ENCODE measurements around the gene SDS. TPM values are rescaled to one million over a fixed set of nuclear protein-coding genes. Genes with fewer than 3 reads are reported as not detected.
A peak's percentile ranks its signal among the peaks of the same experiment; 100 is the strongest.

The SDS gene
- total and polyA plus RNA-seq, 2 donors (not counting 1 experiment from before 2014, with no cell fraction given) = 0.09 TPM; not detected in 1

DNA sequence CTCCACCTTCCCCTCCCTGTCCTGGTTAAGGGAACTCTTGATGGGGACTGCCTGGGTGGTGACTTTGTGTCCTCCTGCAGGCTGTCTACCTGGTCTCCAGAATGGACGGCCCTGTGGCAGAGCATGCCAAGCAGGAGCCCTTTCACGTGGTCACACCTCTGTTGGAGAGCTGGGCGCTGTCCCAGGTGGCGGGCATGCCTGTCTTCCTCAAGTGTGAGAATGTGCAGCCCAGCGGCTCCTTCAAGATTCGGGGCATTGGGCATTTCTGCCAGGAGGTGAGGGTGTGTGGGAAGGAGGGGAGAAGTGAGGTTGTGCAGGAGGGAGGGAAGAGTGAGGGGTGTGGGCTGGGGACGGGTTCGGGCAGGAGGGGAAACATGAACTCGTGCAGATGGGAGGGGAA lies 24.2 kb upstream of the SDS start:
- ATAC-seq (ENCODE audit: low read depth) (no peak), DNase-seq (no peak)
- H3K4me1 Mint-ChIP-seq = peaks cover 10% of the 10 kb centered on the region
- Histone ChIP-seq H3K9me3 (ENCODE audit: control extremely low read depth in 1 of 3, control insufficient read depth in 2 of 3, insufficient read depth in 1 of 3, low read length in 2 of 3) (peaks cover 0 to 15% (median 0%) of the 10 kb centered on the region in 3 donors), H3K36me3 (replicated peaks in 1 of 2; ENCODE audit: control extremely low read depth in 1 of 2, control insufficient read depth in 1 of 2, extremely low read depth in 1 of 2, insufficient read depth in 2 of 2, low read length in 1 of 2) (no peaks in the 10 kb centered on the region), H3K79me2 (ENCODE audit: control insufficient read depth, insufficient read depth, low read length) (no peaks in the 10 kb centered on the region), H3K9ac (ENCODE audit: low read length) (no peak overlapping the region), H3K4me3 (ENCODE audit: control extremely low read depth in 1 of 5, extremely low read depth in 1 of 5, insufficient read depth in 1 of 5, low read depth in 2 of 5, low read length in 4 of 5) (no peak overlapping the region), H3K27me3 (replicated peaks in 1 of 4; ENCODE audit: control extremely low read depth in 1 of 4, control insufficient read depth in 3 of 4, insufficient read depth in 4 of 4, low read length in 3 of 4) (peaks cover 0 to 32% (median 17%) of the 10 kb centered on the region in 4 experiments), H2AFZ (ENCODE audit: insufficient read depth, low read depth, low read length, poor library complexity, severe bottlenecking) (no peak overlapping the region), H3K4me2 (replicated peaks; ENCODE audit: low read depth, low read length, poor library complexity, severe bottlenecking) (no peak overlapping the region), H3K27ac (ENCODE audit: low read length in 2 of 2) (no peak overlapping the region), H4K20me1 (ENCODE audit: control insufficient read depth, insufficient read depth, low read length, poor library complexity, severe bottlenecking) (no peaks in the 10 kb centered on the region), H3K4me1 (ENCODE audit: control insufficient read depth in 2 of 2, insufficient read depth in 2 of 2, low read length in 2 of 2) (peaks cover 0 to 6% of the 10 kb centered on the region in 2 donors)
- peaks cover 7% of the 10 kb centered on the region for H3K9me3 Mint-ChIP-seq (ENCODE audit: insufficient read depth)
- intact Hi-C loops (cut with micrococcal nuclease) = loop anchor here (5.0 kb wide), 1 partner anchor 231 kb away; no protein-coding TSS in a partner anchor
- no peak overlapping the region for H3K4me3 Mint-ChIP-seq
- no peak for TF ChIP-seq EZH2 (IDR thresholded peaks at IDR 0.05; ENCODE audit: borderline replicate concordance, insufficient read depth, low read depth, low read length, poor library complexity, severe bottlenecking)
- TF ChIP-seq, protein P1, sequence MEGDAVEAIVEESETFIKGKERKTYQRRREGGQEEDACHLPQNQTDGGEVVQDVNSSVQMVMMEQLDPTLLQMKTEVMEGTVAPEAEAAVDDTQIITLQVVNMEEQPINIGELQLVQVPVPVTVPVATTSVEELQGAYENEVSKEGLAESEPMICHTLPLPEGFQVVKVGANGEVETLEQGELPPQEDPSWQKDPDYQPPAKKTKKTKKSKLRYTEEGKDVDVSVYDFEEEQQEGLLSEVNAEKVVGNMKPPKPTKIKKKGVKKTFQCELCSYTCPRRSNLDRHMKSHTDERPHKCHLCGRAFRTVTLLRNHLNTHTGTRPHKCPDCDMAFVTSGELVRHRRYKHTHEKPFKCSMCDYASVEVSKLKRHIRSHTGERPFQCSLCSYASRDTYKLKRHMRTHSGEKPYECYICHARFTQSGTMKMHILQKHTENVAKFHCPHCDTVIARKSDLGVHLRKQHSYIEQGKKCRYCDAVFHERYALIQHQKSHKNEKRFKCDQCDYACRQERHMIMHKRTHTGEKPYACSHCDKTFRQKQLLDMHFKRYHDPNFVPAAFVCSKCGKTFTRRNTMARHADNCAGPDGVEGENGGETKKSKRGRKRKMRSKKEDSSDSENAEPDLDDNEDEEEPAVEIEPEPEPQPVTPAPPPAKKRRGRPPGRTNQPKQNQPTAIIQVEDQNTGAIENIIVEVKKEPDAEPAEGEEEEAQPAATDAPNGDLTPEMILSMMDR (IDR thresholded peaks at IDR 0.05) = no peak
- CTCF ChIA-PET = no interaction called here
- POLR2A ChIA-PET = no interaction called here
- H3K27me3 Mint-ChIP-seq = peaks cover 43% of the 10 kb centered on the region
- WGBS (ENCODE audit: insufficient coverage) = 87% methylated on average over 9 of the region's 9 CpGs
- no peak overlapping the region for H3K27ac Mint-ChIP-seq

DNA sequence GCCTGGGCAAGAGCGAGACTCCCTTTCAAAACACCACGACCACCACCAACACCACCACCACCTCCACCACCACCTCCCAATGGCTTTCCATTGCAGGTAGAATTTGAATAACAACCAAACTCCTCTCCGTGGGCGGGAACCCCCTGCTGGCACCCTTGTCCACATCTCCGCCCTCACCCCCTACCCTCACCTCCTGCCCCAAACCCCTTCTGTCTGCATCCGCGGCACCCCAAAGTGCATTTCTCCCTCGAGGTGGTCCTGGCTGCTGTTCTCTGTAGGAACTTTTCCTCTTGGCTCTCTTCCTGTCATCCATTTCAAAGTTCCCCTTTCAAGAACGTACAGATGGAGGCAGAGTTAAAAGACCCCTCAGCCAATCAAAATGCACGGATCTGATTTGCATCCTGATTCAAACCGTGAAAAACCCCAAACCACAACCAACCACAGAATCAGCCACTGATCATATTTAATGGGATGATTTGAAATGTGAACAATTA lies 22.3 kb upstream of the SDS start:
- Histone ChIP-seq H3K9me3 (ENCODE audit: control extremely low read depth in 1 of 3, control insufficient read depth in 2 of 3, insufficient read depth in 1 of 3, low read length in 2 of 3) (peaks cover 0 to 15% (median 0%) of the 10 kb centered on the region in 3 donors), H3K4me2 (replicated peaks; ENCODE audit: low read depth, low read length, poor library complexity, severe bottlenecking) (no peak overlapping the region), H4K20me1 (ENCODE audit: control insufficient read depth, insufficient read depth, low read length, poor library complexity, severe bottlenecking) (no peaks in the 10 kb centered on the region), H3K27ac (ENCODE audit: low read length in 2 of 2) (no peak overlapping the region), H3K9ac (ENCODE audit: low read length) (no peak overlapping the region), H3K4me1 (ENCODE audit: control insufficient read depth in 2 of 2, insufficient read depth in 2 of 2, low read length in 2 of 2) (peaks cover 10 to 18% of the 10 kb centered on the region in 2 donors), H2AFZ (ENCODE audit: insufficient read depth, low read depth, low read length, poor library complexity, severe bottlenecking) (no peak overlapping the region), H3K4me3 (ENCODE audit: control extremely low read depth in 1 of 5, extremely low read depth in 1 of 5, insufficient read depth in 1 of 5, low read depth in 2 of 5, low read length in 4 of 5) (no peak overlapping the region), H3K27me3 (replicated peaks in 1 of 4; ENCODE audit: control extremely low read depth in 1 of 4, control insufficient read depth in 3 of 4, insufficient read depth in 4 of 4, low read length in 3 of 4) (peaks cover 0 to 33% (median 19%) of the 10 kb centered on the region in 4 experiments), H3K36me3 (replicated peaks in 1 of 2; ENCODE audit: control extremely low read depth in 1 of 2, control insufficient read depth in 1 of 2, extremely low read depth in 1 of 2, insufficient read depth in 2 of 2, low read length in 1 of 2) (no peaks in the 10 kb centered on the region), H3K79me2 (ENCODE audit: control insufficient read depth, insufficient read depth, low read length) (no peaks in the 10 kb centered on the region)
- peaks cover 39% of the 10 kb centered on the region for H3K27me3 Mint-ChIP-seq
- ATAC-seq (ENCODE audit: low read depth) (no peak), DNase-seq (peak; percentile 40)
- peaks cover 7% of the 10 kb centered on the region for H3K9me3 Mint-ChIP-seq (ENCODE audit: insufficient read depth)
- ChIA-PET POLR2A (no interaction called here), CTCF (interaction anchor here (0.7 to 1.4 kb wide), 13 partner anchors 12 to 375 kb away, joined by 3 to 6 read pairs (median 3); no protein-coding TSS in a partner anchor)
- intact Hi-C loops (cut with micrococcal nuclease) = loop anchor here (5.0 kb wide), 1 partner anchor 229 kb away; no protein-coding TSS in a partner anchor
- H3K4me1 Mint-ChIP-seq = peaks cover 20% of the 10 kb centered on the region
- no peak overlapping the region for H3K27ac Mint-ChIP-seq
- TF ChIP-seq, protein P1 (IDR thresholded peaks at IDR 0.05) = no peak
- TF ChIP-seq EZH2 (IDR thresholded peaks at IDR 0.05; ENCODE audit: borderline replicate concordance, insufficient read depth, low read depth, low read length, poor library complexity, severe bottlenecking) = no peak
- 39% methylated on average over 9 of the region's 11 CpGs for WGBS (ENCODE audit: insufficient coverage)
- no peak overlapping the region for H3K4me3 Mint-ChIP-seq

Data from B cell (primary cell).